Renal pelvis (tissue), 4 donors: Measurements from ENCODE around the gene PAEP. TPM values are rescaled to one million over a fixed set of nuclear protein-coding genes. Genes with fewer than 3 reads are reported as not detected.

Source experiments
- DNase-seq: peaks from one replicate; pipeline ENCODE4 v3.0.0-alpha.2; 2013
- polyA plus RNA-seq, 3 donors: library from polyadenylated mRNA; unstranded; fragments of 120-200 nt; gene quantifications; one replicate each; pipeline ENCODE4 v1.2.1, GENCODE V29; 2013; ENCODE audit not compliant: insufficient read length in 3 of 3

PAEP gene
- polyA plus RNA-seq, 3 donors = 0.20 to 0.38 TPM; not detected in 1

- DNase-seq = no peak
Observed at GRCh38 chr9:135613946-135614805, 52.6 kb downstream of the PAEP start.

- DNase-seq = no peak
Observed at GRCh38 chr9:135614821-135615665, 53.5 kb downstream of the PAEP start.

- DNase-seq = no peak
Observed at GRCh38 chr9:135615666-135616618, 54.4 kb downstream of the PAEP start.

Other genes starting within 250 kb of the PAEP start
- gene PPP1R26, start 82.0 kb upstream of the PAEP start, polyA plus RNA-seq = 10 to 100 TPM; 34.1 to 37.1 (median 36.0) TPM
- gene MRPS2, start 61.1 kb upstream of the PAEP start, polyA plus RNA-seq = 10 to 100 TPM; 52.6 to 61.0 (median 59.1) TPM
- gene LCN1, start 40.3 kb upstream of the PAEP start, polyA plus RNA-seq = not detected
- gene OBP2A, start 15.6 kb upstream of the PAEP start, polyA plus RNA-seq = under 1 TPM in 2 of 3 donors, not detected in 1; 0.23 to 0.30 TPM
- gene GLT6D1, start 77.8 kb downstream of the PAEP start, polyA plus RNA-seq = not detected
- not detected for gene LCN9, start 101.6 kb downstream of the PAEP start, polyA plus RNA-seq
- gene SOHLH1, start 137.7 kb downstream of the PAEP start, polyA plus RNA-seq = not detected
- under 1 TPM; 0.09 to 0.90 (median 0.11) TPM for gene KCNT1, start 140.4 kb downstream of the PAEP start, polyA plus RNA-seq